CD4-positive, alpha-beta T cell treated with Interleukin-6 at 100 ng/mL for 8 hours (primary cell): Measurements from ENCODE around the gene ANKRD65.
"Not testable (repeated sequence)": the region's sequence is repeated elsewhere in the genome, so short reads cannot be mapped to it uniquely, and the experiment has no call there.

Experiments
- DNase-seq: peaks from one replicate; pipeline ENCODE4 v3.0.0-alpha.2; 2020; ENCODE audit warnings: mixed read lengths, low spot score

ANKRD65 gene

DNA sequence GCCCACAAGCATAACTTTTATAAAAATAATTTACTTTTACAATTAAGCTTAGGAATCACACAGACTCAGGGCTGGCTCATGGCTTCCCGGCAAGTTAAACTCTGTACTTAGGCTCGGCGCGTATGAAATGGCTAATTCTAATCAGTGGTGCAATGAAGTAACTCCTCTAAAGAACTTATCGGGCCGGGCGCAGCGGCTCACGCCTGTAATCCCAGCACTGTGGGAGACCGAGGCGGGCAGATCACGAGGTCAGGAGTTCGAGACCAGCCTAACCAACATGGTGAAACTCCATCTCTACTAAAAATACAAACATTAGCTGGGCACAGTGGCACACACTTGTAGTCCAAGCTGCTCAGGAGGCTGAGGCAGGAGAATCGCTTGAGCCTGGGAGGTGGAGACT, 51.0 kb downstream of the ANKRD65 start:
- DNase-seq = not testable (repeated sequence)
